Activated CD8-positive, alpha-beta memory T cell treated with anti-CD3 and anti-CD28 coated beads, Interleukin-2, amount 50 U/mL, for 4 hours (primary cell): ENCODE measurements around the gene ONECUT2.

Source experiments
- DNase-seq: peaks from one replicate; pipeline ENCODE4 v3.0.0-alpha.2; 2020

The ONECUT2 gene

DNA sequence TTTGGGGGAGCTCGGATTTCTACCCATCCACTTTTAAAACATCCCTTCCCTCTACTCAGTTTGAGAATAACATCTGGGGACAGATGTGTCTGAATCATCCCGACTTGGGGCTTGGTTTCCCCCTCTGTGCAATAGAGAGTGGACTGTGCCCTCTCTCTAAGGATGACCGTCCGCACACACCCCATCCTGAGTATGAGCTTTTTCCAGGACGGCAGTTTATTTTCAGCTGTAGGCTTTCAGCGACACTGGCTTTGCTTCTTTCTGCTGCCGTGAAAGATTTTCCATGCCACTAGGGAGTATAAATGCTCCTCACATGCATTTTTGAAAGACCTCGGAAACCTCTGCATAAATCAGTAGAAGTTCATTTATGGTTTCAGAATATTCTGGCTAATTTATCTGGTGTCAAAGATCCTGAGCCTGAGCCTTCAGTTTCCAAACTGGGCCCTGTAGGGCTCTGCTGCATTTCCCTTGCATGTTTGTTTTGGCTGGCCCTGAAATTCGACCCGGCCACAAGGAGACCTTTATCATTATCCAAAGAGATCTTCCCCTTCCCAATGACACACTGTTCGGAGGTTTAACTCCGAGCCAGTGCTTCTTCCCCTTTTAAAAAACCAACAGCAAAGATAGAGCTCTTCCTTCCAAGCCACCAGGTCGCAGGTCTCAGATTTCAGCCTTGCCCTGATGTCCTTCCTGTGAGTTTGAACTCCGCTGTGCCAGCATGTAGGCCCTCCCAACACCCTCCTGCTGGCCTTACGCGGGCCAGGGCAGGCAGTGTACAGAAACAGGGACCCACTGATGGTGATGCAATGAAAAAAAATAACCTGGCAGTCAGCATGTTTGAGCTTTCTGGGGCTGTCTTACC lies 98.1 kb downstream of the ONECUT2 start:
- DNase-seq, result no peak

DNA sequence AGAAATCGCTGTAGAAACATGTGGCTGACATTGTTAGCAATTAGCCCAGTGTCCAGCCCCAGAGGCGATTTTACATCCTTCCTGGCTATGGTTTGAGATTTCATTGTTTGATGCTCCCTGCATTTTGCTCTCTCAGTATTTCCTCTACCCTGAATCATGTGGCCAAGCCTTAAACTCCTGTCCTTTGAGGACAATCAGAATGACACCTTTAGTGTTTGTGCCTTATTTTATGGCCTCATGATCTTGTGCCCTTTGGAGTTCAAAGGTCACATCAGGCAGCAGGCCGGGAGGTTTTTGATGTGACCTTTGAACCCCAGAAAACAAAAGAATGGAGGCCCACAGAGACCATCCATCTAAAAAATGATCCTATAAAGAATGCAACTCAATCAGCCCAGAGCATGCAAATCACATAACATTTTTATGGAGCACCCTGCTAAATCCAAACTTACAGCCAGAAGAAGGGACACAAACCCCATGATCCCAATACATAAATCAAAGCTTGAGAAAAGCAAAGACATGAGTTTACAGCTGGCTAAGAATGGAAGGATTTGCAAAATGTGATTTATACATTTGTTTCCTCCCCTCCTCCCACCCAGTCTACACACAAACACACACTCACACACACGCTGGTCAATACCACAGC lies 98.8 kb downstream of the ONECUT2 start:
- DNase-seq, result no peak

DNA sequence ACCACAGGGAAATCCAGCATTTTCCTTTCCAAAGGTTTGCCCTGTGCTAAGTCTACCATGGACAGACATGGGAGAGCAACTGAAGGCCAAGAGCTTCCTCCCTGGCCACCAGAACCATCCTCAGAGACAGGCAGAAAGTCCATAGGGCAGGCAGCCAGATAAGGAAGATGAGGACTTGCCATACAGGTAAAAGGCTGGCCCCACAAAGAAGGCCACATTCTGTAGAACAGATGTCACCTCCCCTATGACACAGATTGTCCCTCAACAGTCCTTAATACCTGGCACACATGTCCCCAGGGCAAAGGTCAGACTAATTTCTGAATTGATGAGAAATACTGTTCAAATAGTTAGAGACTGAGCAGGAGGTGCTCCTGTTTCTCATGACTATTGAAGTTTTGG lies 99.3 kb downstream of the ONECUT2 start:
- no peak for DNase-seq

DNA sequence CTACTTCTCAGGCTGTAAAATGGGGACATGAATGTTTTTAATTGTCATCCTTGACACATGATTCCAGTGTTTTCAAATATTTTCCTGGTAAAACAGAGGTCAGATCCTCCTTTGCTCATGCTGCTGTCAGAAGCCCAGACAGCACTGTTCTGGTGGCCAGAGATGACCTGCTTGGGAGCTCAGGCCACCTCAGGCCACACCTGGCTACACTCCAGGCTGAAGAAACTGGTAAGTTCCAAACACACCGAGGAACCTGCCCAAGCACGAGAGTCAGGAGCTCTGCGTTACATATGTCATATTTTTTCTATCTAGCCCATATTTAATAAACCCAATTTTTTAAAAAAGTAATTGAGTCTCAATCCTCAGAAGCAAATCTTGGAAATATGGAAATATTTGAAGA lies 103.4 kb downstream of the ONECUT2 start:
- no peak for DNase-seq

DNA sequence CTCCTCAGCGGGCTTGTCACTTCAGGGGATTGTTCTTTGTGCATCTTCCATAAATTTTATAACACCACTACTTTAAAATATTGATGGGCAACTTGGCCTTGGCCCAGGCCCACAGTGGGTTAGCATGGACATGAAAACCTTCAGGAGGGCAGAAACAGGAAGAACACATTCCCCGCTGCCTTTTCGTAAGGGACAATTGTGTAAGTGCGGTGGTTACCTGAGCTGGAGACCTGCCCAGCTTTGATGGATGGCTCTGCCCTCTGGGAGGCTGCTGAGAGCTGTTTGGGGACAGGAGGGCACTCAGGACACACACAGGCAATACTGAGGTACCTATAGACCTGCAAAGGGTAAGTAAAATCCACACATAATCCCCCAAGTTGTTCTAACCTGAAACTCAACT lies 104.5 kb downstream of the ONECUT2 start:
- DNase-seq, result no peak
